Endothelial cell (in vitro differentiated cells): Measurements from ENCODE around the gene TSC22D1. TPM values are rescaled to one million over a fixed set of nuclear protein-coding genes. Genes with fewer than 3 reads are reported as not detected.

ENCODE experiments used
- DNase-seq: peaks from one replicate; pipeline ENCODE4 v3.0.0; 2021; ENCODE audit warnings: low spot score
- H3K27ac Mint-ChIP-seq: one replicate; pipeline ENCODE4 v1.8.0; 2021; ENCODE audit warnings: mixed read lengths, inconsistent platforms; ENCODE audit not compliant: unreplicated experiment
- H3K27me3 Mint-ChIP-seq: one replicate; pipeline ENCODE4 v1.8.0; 2021; ENCODE audit warnings: mild to moderate bottlenecking, moderate library complexity, mixed read lengths, inconsistent platforms; ENCODE audit not compliant: unreplicated experiment
- H3K36me3 Mint-ChIP-seq: one replicate; pipeline ENCODE4 v1.8.0; 2021; ENCODE audit warnings: mild to moderate bottlenecking, low read depth, mixed read lengths, inconsistent platforms; ENCODE audit not compliant: unreplicated experiment
- H3K4me1 Mint-ChIP-seq: one replicate; pipeline ENCODE4 v1.8.0; 2021; ENCODE audit warnings: mild to moderate bottlenecking, mixed read lengths, inconsistent platforms; ENCODE audit not compliant: unreplicated experiment
- H3K4me3 Mint-ChIP-seq: one replicate; pipeline ENCODE4 v1.8.0; 2021; ENCODE audit warnings: mild to moderate bottlenecking, mixed read lengths, inconsistent platforms; ENCODE audit not compliant: unreplicated experiment
- H3K9me3 Mint-ChIP-seq: one replicate; pipeline ENCODE4 v1.8.0; 2021; ENCODE audit warnings: mixed read lengths, inconsistent platforms; ENCODE audit not compliant: unreplicated experiment
- CTCF ChIP-seq: fragments of 200-600 bp; sonication (generic); IDR thresholded peaks from one replicate; pipeline ENCODE4 v1.5.0; 2021; ENCODE audit warnings: antibody characterized with exemption; ENCODE audit not compliant: unreplicated experiment
- total RNA-seq: library from RNA; stranded (reverse); fragmentation: NEBNext Ultra II Directional; extraction: Animal tissue kit (Norgen Biotek cat#: 25700); gene quantifications from one replicate; pipeline ENCODE4 v1.2.1, GENCODE V29; 2021; ENCODE audit not compliant: unreplicated experiment

Gene TSC22D1
- total RNA-seq, 1 donor from 2014 or later = 73.0 TPM

- no peak for TF ChIP-seq CTCF
- Mint-ChIP-seq H3K36me3 (no peaks in the 10 kb centered on the region), H3K27ac (no peak overlapping the region), H3K4me1 (no peaks in the 10 kb centered on the region), H3K27me3 (peaks cover 3% of the 10 kb centered on the region), H3K9me3 (no peaks in the 10 kb centered on the region), H3K4me3 (no peak overlapping the region)
- DNase-seq = no peak
Measured at GRCh38 chr13:44386913-44387556, 189.1 kb downstream of the TSC22D1 start.

- DNase-seq = no peak
- H3K4me3 Mint-ChIP-seq = no peak overlapping the region
- H3K4me1 Mint-ChIP-seq = no peaks in the 10 kb centered on the region
- peaks cover 2% of the 10 kb centered on the region for H3K27me3 Mint-ChIP-seq
- H3K9me3 Mint-ChIP-seq = no peaks in the 10 kb centered on the region
- no peak for TF ChIP-seq CTCF
- no peaks in the 10 kb centered on the region for H3K36me3 Mint-ChIP-seq
- H3K27ac Mint-ChIP-seq = no peak overlapping the region
Measured at GRCh38 chr13:44385847-44386246, 190.3 kb downstream of the TSC22D1 start.

- TF ChIP-seq CTCF = no peak
- Mint-ChIP-seq H3K4me1 (no peaks in the 10 kb centered on the region), H3K36me3 (no peaks in the 10 kb centered on the region), H3K4me3 (no peak overlapping the region), H3K27me3 (peaks cover 1% of the 10 kb centered on the region), H3K9me3 (no peaks in the 10 kb centered on the region), H3K27ac (no peak overlapping the region)
- DNase-seq = no peak
Measured at GRCh38 chr13:44385401-44385800, 190.7 kb downstream of the TSC22D1 start.

DNA sequence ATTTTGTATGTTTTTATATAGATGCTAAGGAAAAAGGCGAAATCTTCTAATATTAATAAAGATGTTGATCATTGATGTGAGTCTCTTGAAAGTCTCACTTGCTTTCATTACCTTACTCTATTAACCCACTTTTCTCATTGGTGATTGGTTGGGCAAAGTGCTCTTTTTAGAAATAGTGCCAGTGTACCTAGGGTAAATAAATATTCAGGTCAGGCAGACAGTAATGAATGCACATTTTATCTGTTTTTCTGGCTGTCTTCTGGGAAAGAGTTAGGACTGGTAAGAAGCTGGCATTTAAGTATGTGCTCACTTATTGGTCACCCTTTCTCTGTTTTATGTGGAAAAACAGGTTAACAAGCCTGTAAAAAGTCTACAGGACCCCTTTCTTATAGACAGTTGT, 191.4 kb downstream of the TSC22D1 start:
- no peak for DNase-seq
- Mint-ChIP-seq H3K36me3 (no peaks in the 10 kb centered on the region), H3K4me1 (no peaks in the 10 kb centered on the region), H3K27ac (no peak overlapping the region), H3K9me3 (no peaks in the 10 kb centered on the region), H3K27me3 (peaks cover 1% of the 10 kb centered on the region), H3K4me3 (no peak overlapping the region)
- no peak for TF ChIP-seq CTCF

DNA sequence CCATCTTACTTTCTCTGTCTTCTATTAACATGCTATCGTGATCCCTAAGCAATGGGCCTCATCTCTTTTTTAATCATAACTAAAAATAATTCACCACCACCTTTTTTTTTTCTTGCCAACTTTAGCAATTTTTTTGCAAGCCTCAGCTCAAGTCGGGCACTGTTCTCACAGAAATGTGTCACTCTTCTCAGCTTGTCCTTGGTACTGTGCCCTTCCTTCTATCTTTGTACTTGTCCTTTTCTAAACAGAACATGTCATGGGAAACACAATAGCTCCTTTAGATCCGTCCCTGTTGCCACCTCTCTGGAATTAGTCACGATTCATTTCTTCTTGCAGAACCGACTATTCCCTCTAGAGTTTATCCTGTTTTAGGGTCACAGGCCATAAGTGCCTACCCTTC, 192.2 kb downstream of the TSC22D1 start:
- no peak for TF ChIP-seq CTCF
- no peak overlapping the region for H3K4me3 Mint-ChIP-seq
- H3K9me3 Mint-ChIP-seq = no peaks in the 10 kb centered on the region
- no peaks in the 10 kb centered on the region for H3K36me3 Mint-ChIP-seq
- H3K27ac Mint-ChIP-seq = no peak overlapping the region
- no peaks in the 10 kb centered on the region for H3K4me1 Mint-ChIP-seq
- H3K27me3 Mint-ChIP-seq = peaks cover 1% of the 10 kb centered on the region
- no peak for DNase-seq
